DOHH2 (cell line): Measurements from ENCODE around the gene HSD17B3.

ENCODE experiments used
- EZH2phosphoT487 ChIP-seq: fragments of 200-600 bp; sonication (generic); IDR thresholded peaks from 2 replicates; pipeline ENCODE4 v1.6.1; 2017; ENCODE audit warnings: borderline replicate concordance, mild to moderate bottlenecking, antibody characterized with exemption, low read length, moderate library complexity, mixed read lengths
- TF ChIP-seq, protein P1 (sequence below): fragments of 200-600 bp; sonication (generic); IDR thresholded peaks from one replicate; pipeline ENCODE4 v1.5.1; 2014; ENCODE audit warnings: antibody characterized with exemption, mild to moderate bottlenecking, low read depth, low read length; ENCODE audit not compliant: poor library complexity, severe bottlenecking

DNA sequence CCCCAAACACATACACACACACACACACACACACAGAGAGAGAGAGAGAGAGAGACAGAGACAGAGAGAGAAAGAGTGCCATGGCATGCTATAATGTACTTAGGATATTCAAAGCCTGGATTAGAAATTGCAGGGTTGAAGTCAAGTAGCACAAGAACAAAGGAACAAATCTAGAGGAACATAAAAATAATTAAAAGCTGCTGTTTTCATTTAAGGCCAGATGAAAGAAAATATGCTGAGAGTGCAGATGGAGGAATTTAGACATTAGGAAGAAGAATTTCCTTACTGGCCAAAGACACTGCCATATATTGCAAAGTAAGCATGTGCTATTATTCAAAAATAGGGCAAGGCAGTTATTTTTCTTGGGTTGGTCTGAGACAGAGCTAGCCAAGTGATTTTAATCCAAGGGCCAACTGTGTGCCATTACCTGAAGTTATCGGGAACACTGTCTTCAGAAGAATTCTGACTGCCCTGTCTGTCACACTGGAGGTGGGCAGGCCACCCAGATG is 31.7 kb downstream of the HSD17B3 start:
- TF ChIP-seq, protein P1, sequence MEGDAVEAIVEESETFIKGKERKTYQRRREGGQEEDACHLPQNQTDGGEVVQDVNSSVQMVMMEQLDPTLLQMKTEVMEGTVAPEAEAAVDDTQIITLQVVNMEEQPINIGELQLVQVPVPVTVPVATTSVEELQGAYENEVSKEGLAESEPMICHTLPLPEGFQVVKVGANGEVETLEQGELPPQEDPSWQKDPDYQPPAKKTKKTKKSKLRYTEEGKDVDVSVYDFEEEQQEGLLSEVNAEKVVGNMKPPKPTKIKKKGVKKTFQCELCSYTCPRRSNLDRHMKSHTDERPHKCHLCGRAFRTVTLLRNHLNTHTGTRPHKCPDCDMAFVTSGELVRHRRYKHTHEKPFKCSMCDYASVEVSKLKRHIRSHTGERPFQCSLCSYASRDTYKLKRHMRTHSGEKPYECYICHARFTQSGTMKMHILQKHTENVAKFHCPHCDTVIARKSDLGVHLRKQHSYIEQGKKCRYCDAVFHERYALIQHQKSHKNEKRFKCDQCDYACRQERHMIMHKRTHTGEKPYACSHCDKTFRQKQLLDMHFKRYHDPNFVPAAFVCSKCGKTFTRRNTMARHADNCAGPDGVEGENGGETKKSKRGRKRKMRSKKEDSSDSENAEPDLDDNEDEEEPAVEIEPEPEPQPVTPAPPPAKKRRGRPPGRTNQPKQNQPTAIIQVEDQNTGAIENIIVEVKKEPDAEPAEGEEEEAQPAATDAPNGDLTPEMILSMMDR, result no peak
- no peak for TF ChIP-seq EZH2phosphoT487
